K562 (cell line): ENCODE data around the gene CCDC116. TPM values are rescaled to one million over a fixed set of nuclear protein-coding genes. Genes with fewer than 3 reads are reported as not detected.

Source experiments
- ASH1L ChIP-seq: fragments of 450-650 bp; IDR thresholded peaks from 2 replicates; pipeline ENCODE4 v1.6.1; 2018; ENCODE audit warnings: borderline replicate concordance, mild to moderate bottlenecking, low read depth; ENCODE audit not compliant: partially characterized antibody
- CBX1 ChIP-seq: sonication (generic); IDR thresholded peaks from 2 replicates; pipeline ENCODE4 v1.6.1; 2016; ENCODE audit warnings: antibody characterized with exemption, low read depth, mild to moderate bottlenecking
- CCAR2 ChIP-seq: fragments of 200-400 bp; formaldehyde crosslinking; IDR thresholded peaks from 2 replicates; pipeline ENCODE4 v1.6.1; 2017; ENCODE audit warnings: mild to moderate bottlenecking, low read depth, low read length
- KLF13 ChIP-seq: fragments of 450-650 bp; IDR thresholded peaks from 2 replicates; pipeline ENCODE4 v1.6.1; 2016; ENCODE audit warnings: missing genetic modification characterization, low read depth, mild to moderate bottlenecking, missing compliant biosample characterization, moderate library complexity, borderline replicate concordance
- MTA1 ChIP-seq: fragments of 450-650 bp; IDR thresholded peaks from 2 replicates; pipeline ENCODE4 v1.6.1; 2017; ENCODE audit warnings: borderline replicate concordance
- STAT5A ChIP-seq: IDR thresholded peaks from 2 replicates; pipeline ENCODE4 v1.6.1; 2012; ENCODE audit warnings: low read length, inconsistent platforms, borderline replicate concordance
- TBP ChIP-seq: optimal IDR thresholded peaks from 2 replicates; pipeline ENCODE3; 2011; ENCODE audit warnings: low read depth, low read length, improper control_type of control experiment
- ZC3H8 ChIP-seq: fragments of 450-650 bp; IDR thresholded peaks from 2 replicates; pipeline ENCODE4 v1.6.1; 2017
- ZFP36 ChIP-seq: fragments of 150-350 bp; IDR thresholded peaks from 2 replicates; pipeline ENCODE4 v1.6.1; 2018; ENCODE audit warnings: low read length, low read depth; ENCODE audit not compliant: partially characterized antibody
- ZNF121 ChIP-seq: sonication (generic); formaldehyde crosslinking; conservative IDR thresholded peaks from 2 replicates; pipeline ENCODE4 v1.8.0; 2022; ENCODE audit warnings: missing genetic modification reagents
- polyA plus RNA-seq, 8 experiments: library from polyadenylated mRNA; depleted of rRNA in 4 of 8; stranded (reverse) in 5 of 8; unstranded in 3 of 8; fragments of >200 nt; fragmentation: Nextera tagmentation in 2 of 8; fragmentation: Illumina TruSeq in 1 of 8; extraction: Ambion mirVana in 2 of 8; extraction: Trizol in 1 of 8; gene quantifications; 2 replicates each; pipeline versions ENCODE4 v1.2.1 to v1.2.3, GENCODE V29; 2011 to 2014; ENCODE audit warnings: inconsistent platforms in 1 of 8, missing spikeins in 1 of 8
- total RNA-seq, 7 experiments: library from RNA; depleted of rRNA in 6 of 7; stranded (reverse); fragments of >200 nt in 6 of 7; fragmentation: Illumina TruSeq in 2 of 7; extraction: Trizol in 2 of 7; gene quantifications; 2 replicates each; pipeline versions ENCODE4 v1.2.1 to v1.2.3, GENCODE V29; 2011 to 2021; ENCODE audit warnings: low replicate concordance in 1 of 7
- TF ChIP-seq, protein P1 (sequence below): sonication (generic); formaldehyde crosslinking; IDR thresholded peaks from 2 replicates; pipeline ENCODE4 v1.8.0; 2022; ENCODE audit warnings: missing genetic modification reagents, mild to moderate bottlenecking, borderline replicate concordance
- TF ChIP-seq, protein P2 (sequence below): IDR thresholded peaks from 2 replicates; pipeline ENCODE4 v1.6.1; 2016; ENCODE audit warnings: missing genetic modification characterization, missing compliant biosample characterization
- TF ChIP-seq, protein P3 (sequence below): fragments of 450-650 bp; IDR thresholded peaks from 2 replicates; pipeline ENCODE4 v1.6.1; 2017; ENCODE audit warnings: antibody characterized with exemption, mild to moderate bottlenecking
- TF ChIP-seq, protein P4 (sequence below): fragments of 450-650 bp; conservative IDR thresholded peaks from 2 replicates; pipeline ENCODE4 v1.6.1; 2016; ENCODE audit warnings: missing genetic modification characterization, low read depth, mild to moderate bottlenecking, missing compliant biosample characterization, moderate library complexity
- TF ChIP-seq, protein P5 (sequence below): fragments of 450-650 bp; formaldehyde crosslinking; IDR thresholded peaks from 2 replicates; pipeline ENCODE4 v1.4.0; 2020; ENCODE audit warnings: mild to moderate bottlenecking, moderate library complexity
- TF ChIP-seq, protein P6 (sequence below): fragments of 450-650 bp; formaldehyde crosslinking; IDR thresholded peaks from 2 replicates; pipeline ENCODE4 v1.4.0; 2020; ENCODE audit warnings: mild to moderate bottlenecking
- TF ChIP-seq, protein P7 (sequence below): fragments of 250-450 bp; sonication (Bioruptor Pico); IDR thresholded peaks from 2 replicates; pipeline ENCODE4 v1.4.0; 2020; ENCODE audit warnings: mild to moderate bottlenecking

CCDC116 gene
- total and polyA plus RNA-seq, 9 of the 15 experiments (the other 6 are each of a cell fraction or from before 2014, with no cell fraction given): 1.6 to 11.3 (median 4.7) TPM

DNA sequence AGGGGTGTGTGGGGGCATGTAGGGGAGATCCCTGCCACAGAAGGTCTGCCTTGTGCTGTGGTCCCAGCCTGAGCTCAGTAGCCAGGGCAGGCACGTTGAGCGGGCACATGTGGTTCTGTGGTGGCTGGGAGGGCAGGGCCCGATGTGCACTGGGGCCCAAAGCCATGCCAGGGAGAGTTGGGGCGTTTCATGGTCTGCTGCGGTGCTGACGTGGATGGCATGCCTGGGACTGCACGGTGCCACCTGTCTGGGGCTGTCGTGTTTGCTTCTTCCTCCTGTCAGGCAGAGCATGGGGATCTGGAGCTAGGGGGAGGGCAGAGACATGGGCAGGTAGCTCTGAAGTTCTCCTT, 52.6 kb downstream of the CCDC116 start (continued):
- TF ChIP-seq, protein P1, sequence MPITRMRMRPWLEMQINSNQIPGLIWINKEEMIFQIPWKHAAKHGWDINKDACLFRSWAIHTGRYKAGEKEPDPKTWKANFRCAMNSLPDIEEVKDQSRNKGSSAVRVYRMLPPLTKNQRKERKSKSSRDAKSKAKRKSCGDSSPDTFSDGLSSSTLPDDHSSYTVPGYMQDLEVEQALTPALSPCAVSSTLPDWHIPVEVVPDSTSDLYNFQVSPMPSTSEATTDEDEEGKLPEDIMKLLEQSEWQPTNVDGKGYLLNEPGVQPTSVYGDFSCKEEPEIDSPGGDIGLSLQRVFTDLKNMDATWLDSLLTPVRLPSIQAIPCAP (CRISPR knock-in tag): no peak
- TF ChIP-seq TBP (no peak), ASH1L (no peak), ZC3H8 (no peak), ZFP36 (no peak), ZNF121 (CRISPR knock-in tag) (no peak), CBX1 (no peak), KLF13 (tag) (no peak), CCAR2 (no peak), MTA1 (no peak), STAT5A (no peak)
- TF ChIP-seq, protein P2, sequence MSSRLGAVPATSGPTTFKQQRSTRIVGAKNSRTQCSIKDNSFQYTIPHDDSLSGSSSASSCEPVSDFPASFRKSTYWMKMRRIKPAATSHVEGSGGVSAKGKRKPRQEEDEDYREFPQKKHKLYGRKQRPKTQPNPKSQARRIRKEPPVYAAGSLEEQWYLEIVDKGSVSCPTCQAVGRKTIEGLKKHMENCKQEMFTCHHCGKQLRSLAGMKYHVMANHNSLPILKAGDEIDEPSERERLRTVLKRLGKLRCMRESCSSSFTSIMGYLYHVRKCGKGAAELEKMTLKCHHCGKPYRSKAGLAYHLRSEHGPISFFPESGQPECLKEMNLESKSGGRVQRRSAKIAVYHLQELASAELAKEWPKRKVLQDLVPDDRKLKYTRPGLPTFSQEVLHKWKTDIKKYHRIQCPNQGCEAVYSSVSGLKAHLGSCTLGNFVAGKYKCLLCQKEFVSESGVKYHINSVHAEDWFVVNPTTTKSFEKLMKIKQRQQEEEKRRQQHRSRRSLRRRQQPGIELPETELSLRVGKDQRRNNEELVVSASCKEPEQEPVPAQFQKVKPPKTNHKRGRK (tag): no peak
- TF ChIP-seq, protein P3, sequence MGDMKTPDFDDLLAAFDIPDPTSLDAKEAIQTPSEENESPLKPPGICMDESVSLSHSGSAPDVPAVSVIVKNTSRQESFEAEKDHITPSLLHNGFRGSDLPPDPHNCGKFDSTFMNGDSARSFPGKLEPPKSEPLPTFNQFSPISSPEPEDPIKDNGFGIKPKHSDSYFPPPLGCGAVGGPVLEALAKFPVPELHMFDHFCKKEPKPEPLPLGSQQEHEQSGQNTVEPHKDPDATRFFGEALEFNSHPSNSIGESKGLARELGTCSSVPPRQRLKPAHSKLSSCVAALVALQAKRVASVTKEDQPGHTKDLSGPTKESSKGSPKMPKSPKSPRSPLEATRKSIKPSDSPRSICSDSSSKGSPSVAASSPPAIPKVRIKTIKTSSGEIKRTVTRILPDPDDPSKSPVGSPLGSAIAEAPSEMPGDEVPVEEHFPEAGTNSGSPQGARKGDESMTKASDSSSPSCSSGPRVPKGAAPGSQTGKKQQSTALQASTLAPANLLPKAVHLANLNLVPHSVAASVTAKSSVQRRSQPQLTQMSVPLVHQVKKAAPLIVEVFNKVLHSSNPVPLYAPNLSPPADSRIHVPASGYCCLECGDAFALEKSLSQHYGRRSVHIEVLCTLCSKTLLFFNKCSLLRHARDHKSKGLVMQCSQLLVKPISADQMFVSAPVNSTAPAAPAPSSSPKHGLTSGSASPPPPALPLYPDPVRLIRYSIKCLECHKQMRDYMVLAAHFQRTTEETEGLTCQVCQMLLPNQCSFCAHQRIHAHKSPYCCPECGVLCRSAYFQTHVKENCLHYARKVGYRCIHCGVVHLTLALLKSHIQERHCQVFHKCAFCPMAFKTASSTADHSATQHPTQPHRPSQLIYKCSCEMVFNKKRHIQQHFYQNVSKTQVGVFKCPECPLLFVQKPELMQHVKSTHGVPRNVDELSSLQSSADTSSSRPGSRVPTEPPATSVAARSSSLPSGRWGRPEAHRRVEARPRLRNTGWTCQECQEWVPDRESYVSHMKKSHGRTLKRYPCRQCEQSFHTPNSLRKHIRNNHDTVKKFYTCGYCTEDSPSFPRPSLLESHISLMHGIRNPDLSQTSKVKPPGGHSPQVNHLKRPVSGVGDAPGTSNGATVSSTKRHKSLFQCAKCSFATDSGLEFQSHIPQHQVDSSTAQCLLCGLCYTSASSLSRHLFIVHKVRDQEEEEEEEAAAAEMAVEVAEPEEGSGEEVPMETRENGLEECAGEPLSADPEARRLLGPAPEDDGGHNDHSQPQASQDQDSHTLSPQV: no peak
- TF ChIP-seq, protein P4, sequence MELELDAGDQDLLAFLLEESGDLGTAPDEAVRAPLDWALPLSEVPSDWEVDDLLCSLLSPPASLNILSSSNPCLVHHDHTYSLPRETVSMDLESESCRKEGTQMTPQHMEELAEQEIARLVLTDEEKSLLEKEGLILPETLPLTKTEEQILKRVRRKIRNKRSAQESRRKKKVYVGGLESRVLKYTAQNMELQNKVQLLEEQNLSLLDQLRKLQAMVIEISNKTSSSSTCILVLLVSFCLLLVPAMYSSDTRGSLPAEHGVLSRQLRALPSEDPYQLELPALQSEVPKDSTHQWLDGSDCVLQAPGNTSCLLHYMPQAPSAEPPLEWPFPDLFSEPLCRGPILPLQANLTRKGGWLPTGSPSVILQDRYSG (tag): no peak
- TF ChIP-seq, protein P5, sequence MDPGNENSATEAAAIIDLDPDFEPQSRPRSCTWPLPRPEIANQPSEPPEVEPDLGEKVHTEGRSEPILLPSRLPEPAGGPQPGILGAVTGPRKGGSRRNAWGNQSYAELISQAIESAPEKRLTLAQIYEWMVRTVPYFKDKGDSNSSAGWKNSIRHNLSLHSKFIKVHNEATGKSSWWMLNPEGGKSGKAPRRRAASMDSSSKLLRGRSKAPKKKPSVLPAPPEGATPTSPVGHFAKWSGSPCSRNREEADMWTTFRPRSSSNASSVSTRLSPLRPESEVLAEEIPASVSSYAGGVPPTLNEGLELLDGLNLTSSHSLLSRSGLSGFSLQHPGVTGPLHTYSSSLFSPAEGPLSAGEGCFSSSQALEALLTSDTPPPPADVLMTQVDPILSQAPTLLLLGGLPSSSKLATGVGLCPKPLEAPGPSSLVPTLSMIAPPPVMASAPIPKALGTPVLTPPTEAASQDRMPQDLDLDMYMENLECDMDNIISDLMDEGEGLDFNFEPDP (CRISPR knock-in tag): no peak
- TF ChIP-seq, protein P6, sequence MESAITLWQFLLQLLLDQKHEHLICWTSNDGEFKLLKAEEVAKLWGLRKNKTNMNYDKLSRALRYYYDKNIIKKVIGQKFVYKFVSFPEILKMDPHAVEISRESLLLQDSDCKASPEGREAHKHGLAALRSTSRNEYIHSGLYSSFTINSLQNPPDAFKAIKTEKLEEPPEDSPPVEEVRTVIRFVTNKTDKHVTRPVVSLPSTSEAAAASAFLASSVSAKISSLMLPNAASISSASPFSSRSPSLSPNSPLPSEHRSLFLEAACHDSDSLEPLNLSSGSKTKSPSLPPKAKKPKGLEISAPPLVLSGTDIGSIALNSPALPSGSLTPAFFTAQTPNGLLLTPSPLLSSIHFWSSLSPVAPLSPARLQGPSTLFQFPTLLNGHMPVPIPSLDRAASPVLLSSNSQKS: no peak
- TF ChIP-seq, protein P7, sequence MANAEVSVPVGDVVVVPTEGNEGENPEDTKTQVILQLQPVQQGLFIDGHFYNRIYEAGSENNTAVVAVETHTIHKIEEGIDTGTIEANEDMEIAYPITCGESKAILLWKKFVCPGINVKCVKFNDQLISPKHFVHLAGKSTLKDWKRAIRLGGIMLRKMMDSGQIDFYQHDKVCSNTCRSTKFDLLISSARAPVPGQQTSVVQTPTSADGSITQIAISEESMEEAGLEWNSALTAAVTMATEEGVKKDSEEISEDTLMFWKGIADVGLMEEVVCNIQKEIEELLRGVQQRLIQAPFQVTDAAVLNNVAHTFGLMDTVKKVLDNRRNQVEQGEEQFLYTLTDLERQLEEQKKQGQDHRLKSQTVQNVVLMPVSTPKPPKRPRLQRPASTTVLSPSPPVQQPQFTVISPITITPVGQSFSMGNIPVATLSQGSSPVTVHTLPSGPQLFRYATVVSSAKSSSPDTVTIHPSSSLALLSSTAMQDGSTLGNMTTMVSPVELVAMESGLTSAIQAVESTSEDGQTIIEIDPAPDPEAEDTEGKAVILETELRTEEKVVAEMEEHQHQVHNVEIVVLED: no peak
